Natural killer cell (primary cell): Measurements from ENCODE around the gene FBP1. TPM values are rescaled to one million over a fixed set of nuclear protein-coding genes. Genes with fewer than 3 reads are reported as not detected.

Experiments
- ATAC-seq, 3 donors: fragments of 150-1000 bp in 2 of 3; fragments of 200-7000 bp in 1 of 3; cut with Tn5 transposase; 1 replicate in 1 of 3; 2 replicates in 2 of 3; pipeline ENCODE4 v1.10.0; 2021; ENCODE audit warnings: mild to moderate bottlenecking in 2 of 3, moderate library complexity in 2 of 3
- DNase-seq, 2 donors: peaks; one replicate each; pipeline versions ENCODE4 v3.0.0 to v3.0.0-alpha.2; 2013 to 2021; ENCODE audit warnings: mixed read lengths in 1 of 2
- H3K27ac ChIP-seq: one replicate; pipeline ENCODE4 v1.5.1; 2013; ENCODE audit warnings: mild to moderate bottlenecking, low read length
- H3K27me3 ChIP-seq: one replicate; pipeline ENCODE4 v1.6.1; 2013; ENCODE audit warnings: low read length; ENCODE audit not compliant: control insufficient read depth, insufficient read depth
- H3K36me3 ChIP-seq: one replicate; pipeline ENCODE4 v1.6.1; 2013; ENCODE audit warnings: low read length; ENCODE audit not compliant: control insufficient read depth, insufficient read depth
- H3K4me1 ChIP-seq: one replicate; pipeline ENCODE4 v1.6.1; 2013; ENCODE audit warnings: low read length; ENCODE audit not compliant: control insufficient read depth, insufficient read depth
- H3K4me3 ChIP-seq: one replicate; pipeline ENCODE4 v1.5.1; 2013; ENCODE audit warnings: low read length
- H3K9me3 ChIP-seq: one replicate; pipeline ENCODE4 v1.6.1; 2013; ENCODE audit warnings: low read length; ENCODE audit not compliant: control insufficient read depth, insufficient read depth
- H3K27ac Mint-ChIP-seq, 2 donors: one replicate each; pipeline ENCODE4 v1.8.0; 2022; ENCODE audit warnings: mild to moderate bottlenecking in 2 of 2, mixed read lengths in 2 of 2, moderate library complexity in 1 of 2
- H3K27me3 Mint-ChIP-seq, 2 donors: one replicate each; pipeline ENCODE4 v1.8.0; 2022; ENCODE audit warnings: low read depth in 2 of 2, mixed read lengths in 2 of 2
- H3K36me3 Mint-ChIP-seq: one replicate; pipeline ENCODE4 v1.8.0; 2022; ENCODE audit warnings: mixed read lengths
- H3K4me1 Mint-ChIP-seq, 2 donors: one replicate each; pipeline ENCODE4 v1.8.0; 2022; ENCODE audit warnings: mixed read lengths in 2 of 2
- H3K4me3 Mint-ChIP-seq: one replicate; pipeline ENCODE4 v1.8.0; 2022; ENCODE audit warnings: mild to moderate bottlenecking, moderate library complexity, mixed read lengths
- H3K9me3 Mint-ChIP-seq, 2 donors: one replicate each; pipeline ENCODE4 v1.8.0; 2022; ENCODE audit warnings: mixed read lengths in 2 of 2
- CTCF ChIP-seq: fragments of 200-600 bp; IDR thresholded peaks from one replicate; pipeline ENCODE4 v1.8.0; 2022; ENCODE audit warnings: antibody characterized with exemption
- WGBS: methylation state at CpG from one replicate; pipeline ENCODE4 v1.1.7; 2013; ENCODE audit warnings: missing lambda C conversion rate; ENCODE audit not compliant: insufficient coverage; 5-methylcytosine and 5-hydroxymethylcytosine counted together
- intact Hi-C: fragments of 100-400 bp; cut with micrococcal nuclease; formaldehyde crosslinking; loops from one replicate; pipeline ENCODE4 v1.14.2; 2022
- total RNA-seq, 4 donors: library from RNA; stranded (reverse); fragments of 120-200 nt in 1 of 4; gene quantifications; one replicate each; pipeline versions ENCODE4 v1.2.3 to v1.2.4, GENCODE V29; 2013 to 2022

Gene FBP1
- total RNA-seq, 3 donors from 2014 or later (not counting 1 experiment from before 2014, with no cell fraction given), result 14.0 to 17.0 (median 15.5) TPM

- peaks cover 16 to 22% of the 10 kb centered on the region in 2 donors for H3K27me3 Mint-ChIP-seq
- DNase-seq (no peak), ATAC-seq (no peak)
- no peak overlapping the region for H3K4me3 ChIP-seq
- no peaks in the 10 kb centered on the region for H3K27me3 ChIP-seq
- peaks cover 0 to 4% of the 10 kb centered on the region in 2 donors for H3K4me1 Mint-ChIP-seq
- peaks cover 2% of the 10 kb centered on the region for H3K4me1 ChIP-seq
- intact Hi-C loops, result no loop called here
- H3K27ac ChIP-seq, result no peak overlapping the region
- no peaks in the 10 kb centered on the region for H3K36me3 ChIP-seq
- no peak for TF ChIP-seq CTCF
- 86% methylated on average over 4 of the region's 4 CpGs for WGBS
- H3K9me3 ChIP-seq, result no peaks in the 10 kb centered on the region
- H3K36me3 Mint-ChIP-seq, result no peaks in the 10 kb centered on the region
- H3K27ac Mint-ChIP-seq, result no peak overlapping the region
- H3K9me3 Mint-ChIP-seq, result no peaks in the 10 kb centered on the region
- no peak overlapping the region for H3K4me3 Mint-ChIP-seq
Measured at GRCh38 chr9:94677929-94678328, 38.6 kb upstream of the FBP1 start.

DNA sequence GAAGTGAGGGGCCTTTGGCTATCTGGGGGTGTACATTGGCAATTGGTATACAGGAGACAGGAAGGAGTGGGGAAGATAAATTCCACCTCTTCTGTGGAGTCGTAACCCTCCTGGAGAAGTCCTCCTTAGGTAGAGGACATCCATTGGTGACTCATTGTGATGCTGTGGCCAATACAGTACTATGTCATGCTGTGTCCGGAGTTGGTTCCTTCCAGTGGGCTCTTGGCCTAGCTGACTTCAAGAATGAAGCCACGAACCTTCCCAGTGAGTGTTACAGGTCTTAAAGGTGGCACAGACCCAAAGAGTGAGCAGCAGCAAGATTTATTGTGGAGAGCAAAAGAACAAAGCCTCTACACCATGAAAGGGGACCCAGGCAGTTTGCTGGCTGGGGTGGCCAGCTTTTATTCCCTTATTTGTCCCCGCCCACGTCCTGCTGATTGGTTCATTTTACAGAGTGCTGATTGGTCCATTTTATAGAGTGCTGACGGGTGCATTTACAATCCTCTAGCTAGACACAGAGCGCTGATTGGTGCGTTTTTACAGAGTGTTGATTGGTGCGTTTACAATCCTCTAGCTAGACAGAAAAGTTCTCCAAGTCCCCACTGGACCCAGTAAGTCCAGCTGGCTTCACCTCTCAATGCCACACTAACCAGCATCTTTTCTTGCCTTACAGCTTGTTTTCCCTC lies 37.3 kb upstream of the FBP1 start:
- Mint-ChIP-seq H3K9me3 (no peaks in the 10 kb centered on the region), H3K27ac (no peak overlapping the region), H3K4me1 (peaks cover 0 to 3% of the 10 kb centered on the region in 2 donors), H3K27me3 (peaks cover 16 to 22% of the 10 kb centered on the region in 2 donors), H3K36me3 (no peaks in the 10 kb centered on the region), H3K4me3 (no peak overlapping the region)
- H3K4me1 ChIP-seq, result peaks cover 2% of the 10 kb centered on the region
- TF ChIP-seq CTCF, result no peak
- no peaks in the 10 kb centered on the region for H3K27me3 ChIP-seq
- DNase-seq, result no peak
- 88% methylated on average over 9 of the region's 9 CpGs for WGBS
- H3K9me3 ChIP-seq, result no peaks in the 10 kb centered on the region
- no peak overlapping the region for H3K4me3 ChIP-seq
- ATAC-seq, result no peak
- intact Hi-C loops, result no loop called here
- no peaks in the 10 kb centered on the region for H3K36me3 ChIP-seq
- H3K27ac ChIP-seq, result no peak overlapping the region

GRCh38 chr9:94675008-94675881 lies 35.9 kb upstream of the FBP1 start:
- Histone ChIP-seq H3K4me1 (no peaks in the 10 kb centered on the region), H3K27me3 (no peaks in the 10 kb centered on the region), H3K27ac (no peak overlapping the region), H3K36me3 (no peaks in the 10 kb centered on the region), H3K9me3 (no peaks in the 10 kb centered on the region), H3K4me3 (no peak overlapping the region)
- intact Hi-C loops, result no loop called here
- ATAC-seq (no peak), DNase-seq (no peak)
- Mint-ChIP-seq H3K4me3 (no peak overlapping the region), H3K27me3 (peaks cover 9 to 22% of the 10 kb centered on the region in 2 donors), H3K4me1 (no peaks in the 10 kb centered on the region), H3K36me3 (no peaks in the 10 kb centered on the region), H3K9me3 (no peaks in the 10 kb centered on the region), H3K27ac (no peak overlapping the region)
- WGBS, result 82% methylated on average over 7 of the region's 7 CpGs
- TF ChIP-seq CTCF, result no peak
